ENCODE measurements around the gene DGKZ.
A peak's percentile ranks its signal among the peaks of the same experiment; 100 is the strongest.

The DGKZ gene

DNA sequence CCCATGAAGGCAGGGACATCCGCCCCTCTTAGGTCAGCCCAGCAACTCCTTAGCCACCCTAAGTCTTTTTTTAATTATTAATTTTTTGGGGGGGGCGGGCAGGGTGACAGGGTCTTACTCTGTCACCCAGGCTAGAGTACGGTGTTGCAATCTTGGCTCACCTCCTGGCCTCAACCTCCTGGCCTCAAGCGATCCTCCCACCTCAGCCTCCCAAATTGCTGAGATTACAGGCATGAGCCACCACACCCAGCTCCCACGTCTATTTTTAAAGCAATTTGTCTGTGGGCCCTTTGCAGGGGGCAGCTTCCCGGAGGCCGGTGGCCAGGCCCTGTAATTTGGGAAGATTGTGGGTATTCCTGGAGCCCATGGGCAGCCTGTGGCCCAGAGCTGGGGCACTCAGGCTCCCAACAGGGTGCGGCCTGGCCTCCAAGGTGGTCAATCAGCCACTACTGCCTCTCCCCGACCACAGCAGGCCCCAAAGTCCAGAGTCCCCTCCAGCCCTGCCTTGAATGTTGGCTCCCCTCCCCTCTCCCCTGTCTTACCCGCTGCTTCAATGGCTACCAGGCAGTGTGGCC, 42.6 kb upstream of the DGKZ start:
- TF ChIP-seq, protein P1, sequence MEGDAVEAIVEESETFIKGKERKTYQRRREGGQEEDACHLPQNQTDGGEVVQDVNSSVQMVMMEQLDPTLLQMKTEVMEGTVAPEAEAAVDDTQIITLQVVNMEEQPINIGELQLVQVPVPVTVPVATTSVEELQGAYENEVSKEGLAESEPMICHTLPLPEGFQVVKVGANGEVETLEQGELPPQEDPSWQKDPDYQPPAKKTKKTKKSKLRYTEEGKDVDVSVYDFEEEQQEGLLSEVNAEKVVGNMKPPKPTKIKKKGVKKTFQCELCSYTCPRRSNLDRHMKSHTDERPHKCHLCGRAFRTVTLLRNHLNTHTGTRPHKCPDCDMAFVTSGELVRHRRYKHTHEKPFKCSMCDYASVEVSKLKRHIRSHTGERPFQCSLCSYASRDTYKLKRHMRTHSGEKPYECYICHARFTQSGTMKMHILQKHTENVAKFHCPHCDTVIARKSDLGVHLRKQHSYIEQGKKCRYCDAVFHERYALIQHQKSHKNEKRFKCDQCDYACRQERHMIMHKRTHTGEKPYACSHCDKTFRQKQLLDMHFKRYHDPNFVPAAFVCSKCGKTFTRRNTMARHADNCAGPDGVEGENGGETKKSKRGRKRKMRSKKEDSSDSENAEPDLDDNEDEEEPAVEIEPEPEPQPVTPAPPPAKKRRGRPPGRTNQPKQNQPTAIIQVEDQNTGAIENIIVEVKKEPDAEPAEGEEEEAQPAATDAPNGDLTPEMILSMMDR (IDR thresholded peaks at IDR 0.05; ENCODE audit: extremely low read depth, missing control alignments), result no peak
- no peak for DNase-seq (ENCODE audit: low spot score)

DNA sequence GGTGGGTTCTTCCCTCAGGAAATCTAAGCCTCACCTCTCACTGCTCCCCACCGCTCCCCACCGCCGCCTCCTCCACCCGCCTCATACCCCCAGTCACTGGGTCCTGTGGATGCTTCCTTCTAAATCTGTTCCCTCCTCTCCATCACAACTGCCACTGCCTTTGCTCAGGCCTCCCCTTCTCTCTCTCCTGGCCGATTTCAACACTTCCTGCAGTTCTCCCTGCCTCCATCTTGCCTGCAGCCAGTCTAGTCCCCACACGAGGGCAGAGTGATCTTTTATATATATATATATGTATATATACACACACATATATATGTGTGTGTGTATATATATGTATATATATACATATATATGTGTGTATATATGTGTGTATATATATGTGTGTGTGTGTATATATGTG, 42.0 kb upstream of the DGKZ start:
- DNase-seq (ENCODE audit: low spot score), result no peak

GRCh38 chr11:46306296-46306853, 40.9 kb upstream of the DGKZ start:
- TF ChIP-seq, protein P1 (IDR thresholded peaks at IDR 0.05; ENCODE audit: extremely low read depth, missing control alignments), result no peak
- DNase-seq (ENCODE audit: low spot score), result no peak

More for the DNA sequence above, 42.0 kb upstream of the DGKZ start:
- TF ChIP-seq, protein P1 (IDR thresholded peaks at IDR 0.05; ENCODE audit: extremely low read depth, missing control alignments), result no peak

- DNase-seq (ENCODE audit: low spot score), result no peak
- TF ChIP-seq, protein P1 (IDR thresholded peaks at IDR 0.05; ENCODE audit: extremely low read depth, missing control alignments), result no peak
These were observed 39.9 kb upstream of the DGKZ start for GRCh38 chr11:46307369-46307768.

- DNase-seq (ENCODE audit: low spot score), result no peak
- TF ChIP-seq, protein P1 (IDR thresholded peaks at IDR 0.05; ENCODE audit: extremely low read depth, missing control alignments), result no peak
These were observed 39.4 kb upstream of the DGKZ start for GRCh38 chr11:46307785-46308341.

DNA sequence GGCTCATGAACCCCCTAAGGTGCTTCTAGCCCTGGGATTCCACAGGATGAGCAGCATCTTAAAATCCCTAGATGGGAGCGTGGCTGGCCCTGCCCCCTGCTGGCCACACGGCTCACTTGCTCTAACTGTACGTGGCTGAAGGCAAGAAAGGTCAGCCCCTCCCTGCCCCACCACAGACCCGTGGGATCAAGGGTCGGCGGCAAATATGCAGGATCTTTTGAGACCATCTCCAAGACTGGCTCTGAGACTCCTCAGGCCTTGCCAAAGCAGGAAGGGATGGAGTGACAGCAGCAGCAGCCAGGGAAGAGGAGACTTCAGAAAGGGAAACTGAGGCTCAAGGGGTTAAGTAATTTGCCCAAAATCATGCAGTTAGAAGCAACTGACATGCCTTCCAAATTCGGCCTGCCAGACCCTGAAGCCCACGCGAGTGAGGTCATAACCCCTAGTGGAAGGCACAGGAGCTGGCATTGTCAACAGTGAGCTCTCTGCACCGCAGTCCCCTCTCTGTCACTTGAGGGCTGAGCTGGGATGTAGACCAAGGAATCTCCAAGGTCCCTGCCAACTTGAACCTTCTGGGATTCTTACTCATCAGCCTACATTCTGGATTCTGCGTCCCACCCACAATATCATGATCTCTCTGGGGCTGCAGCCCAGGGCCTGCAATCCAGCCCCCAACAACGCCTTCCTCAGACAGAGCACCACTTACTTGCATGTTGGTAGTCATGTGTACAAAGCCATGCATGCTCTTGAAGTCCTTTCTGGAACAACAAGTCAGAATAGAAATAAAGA, 38.4 kb upstream of the DGKZ start:
- DNase-seq (ENCODE audit: low spot score), result peak; percentile 87
- TF ChIP-seq, protein P1 (IDR thresholded peaks at IDR 0.05; ENCODE audit: extremely low read depth, missing control alignments), result peak; percentile 84

DNA sequence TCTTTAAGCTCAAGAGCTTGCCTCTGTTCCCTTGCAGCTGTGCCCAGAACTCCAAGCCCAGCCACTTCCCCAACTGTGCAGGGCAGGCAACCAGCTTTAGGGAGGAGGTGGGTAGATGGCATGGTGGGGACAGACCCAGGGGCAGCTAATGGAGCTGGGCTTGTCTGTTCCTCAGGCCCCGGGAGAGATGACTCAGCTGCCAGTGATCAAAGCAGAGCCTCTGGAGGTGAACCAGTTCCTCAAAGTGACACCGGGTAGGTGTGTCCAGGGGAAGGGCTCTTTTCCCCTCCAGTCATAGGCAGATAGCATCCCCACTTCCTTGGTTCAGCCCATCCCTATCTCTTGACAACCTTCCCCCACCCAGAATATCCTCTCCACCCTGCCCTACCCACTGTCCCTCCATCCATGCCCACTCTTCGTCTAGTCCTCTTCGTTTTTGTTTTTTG, 37.4 kb upstream of the DGKZ start:
- TF ChIP-seq, protein P1 (IDR thresholded peaks at IDR 0.05; ENCODE audit: extremely low read depth, missing control alignments), result no peak

More for the DNA sequence above, 37.4 kb upstream of the DGKZ start:
- peak; percentile 75 for DNase-seq (ENCODE audit: low spot score)

Measured in GM20000 (cell line).